Head of caudate nucleus (tissue), 42 donors: ENCODE results near the gene NAA50.

Experiments used
- DNase-seq, 42 donors: peaks; one replicate each; pipeline versions ENCODE4 v3.0.0 to v3.0.0-alpha.2; 2020 to 2021; ENCODE audit warnings: mixed read lengths in 7 of 42
- intact Hi-C: fragments of 100-400 bp; cut with DNase I; formaldehyde crosslinking; loops from one replicate; pipeline ENCODE4 v1.15.0; 2022

NAA50 gene

GRCh38 chr3:113696658-113697499 is 49.2 kb downstream of the NAA50 start:
- peak; percentile 99 to 100 (median 100) for DNase-seq
- intact Hi-C loops, result loop anchor here (2.0 kb wide), 1 partner anchor 50 kb away; the partner anchor contains the start of genes ATP6V1A and NAA50

- peak; percentile 26 to 91 (median 79) for DNase-seq
- intact Hi-C loops, result loop anchor here (2.0 kb wide), 1 partner anchor 51 kb away; the partner anchor contains the start of genes ATP6V1A and NAA50
These were observed 50.0 kb downstream of the NAA50 start, which contains the start of gene USF3 for GRCh38 chr3:113695786-113696645. TSS of gene USF3 (minus strand) at chr3:113696642. CDS start at chr3:113674878, 21,764 bp downstream.

GRCh38 chr3:113695431-113695785 is 50.6 kb downstream of the NAA50 start:
- DNase-seq, result no peak
- intact Hi-C loops, result no loop called here

- intact Hi-C loops, result no loop called here
- DNase-seq, result no peak
These were observed 55.6 kb downstream of the NAA50 start for GRCh38 chr3:113690482-113690881.

- intact Hi-C loops, result no loop called here
- DNase-seq, result no peak
These were observed 59.9 kb downstream of the NAA50 start for GRCh38 chr3:113685956-113686721.

GRCh38 chr3:113685124-113685523 is 60.9 kb downstream of the NAA50 start:
- intact Hi-C loops, result no loop called here
- DNase-seq, result no peak

GRCh38 chr3:113684271-113684819 is 61.7 kb downstream of the NAA50 start:
- no peak for DNase-seq
- intact Hi-C loops, result no loop called here

GRCh38 chr3:113678773-113679172 is 67.3 kb downstream of the NAA50 start:
- no peak for DNase-seq
- intact Hi-C loops, result no loop called here

GRCh38 chr3:113677737-113678136 is 68.3 kb downstream of the NAA50 start:
- intact Hi-C loops, result no loop called here
- no peak for DNase-seq

GRCh38 chr3:113676261-113676660 is 69.8 kb downstream of the NAA50 start:
- intact Hi-C loops, result no loop called here
- DNase-seq, result no peak

GRCh38 chr3:113673593-113673992 is 72.5 kb downstream of the NAA50 start:
- DNase-seq, result no peak
- intact Hi-C loops, result no loop called here

- DNase-seq, result no peak
- intact Hi-C loops, result no loop called here
These were observed 78.0 kb downstream of the NAA50 start for GRCh38 chr3:113668015-113668414.
